Astrocyte (in vitro differentiated cells and primary cell): Measurements from ENCODE around the gene RAB29. TPM values are rescaled to one million over a fixed set of nuclear protein-coding genes. Genes with fewer than 3 reads are reported as not detected.

Experiments
- DNase-seq: peaks from one replicate; pipeline ENCODE4 v3.0.0-alpha.2; 2010; ENCODE audit warnings: low read depth
- FAIRE-seq: peaks from 2 replicates; lab custom pipeline; 2011; peaks lifted over from hg19 to GRCh38; lab: Jason Lieb, UNC
- H2AFZ ChIP-seq: 2 replicates; pipeline ENCODE4 v1.6.0; 2012; ENCODE audit warnings: low read depth, low read length, inconsistent platforms
- H3K27ac ChIP-seq: 2 replicates; pipeline ENCODE4 v1.5.1; 2011; ENCODE audit warnings: low read depth, low read length, inconsistent platforms
- H3K27me3 ChIP-seq: 2 replicates; pipeline ENCODE4 v1.6.0; 2011; ENCODE audit warnings: low read length, inconsistent platforms; ENCODE audit not compliant: insufficient read depth
- H3K36me3 ChIP-seq: 2 replicates; pipeline ENCODE4 v1.5.1; 2011; ENCODE audit warnings: low read length, inconsistent platforms; ENCODE audit not compliant: insufficient read depth
- H3K4me1 ChIP-seq: 2 replicates; pipeline ENCODE4 v1.5.1; 2011; ENCODE audit warnings: low read length, inconsistent platforms; ENCODE audit not compliant: insufficient read depth
- H3K4me2 ChIP-seq: 2 replicates; pipeline ENCODE4 v1.6.0; 2012; ENCODE audit warnings: low read length, inconsistent platforms
- H3K4me3 ChIP-seq: 2 replicates; pipeline ENCODE4 v1.5.1; 2011; ENCODE audit warnings: low read depth, mild to moderate bottlenecking, low read length, inconsistent platforms; ENCODE audit not compliant: insufficient read depth
- H3K79me2 ChIP-seq: 2 replicates; pipeline ENCODE4 v1.6.0; 2012; ENCODE audit warnings: mild to moderate bottlenecking, low read length, inconsistent platforms; ENCODE audit not compliant: insufficient read depth
- H3K9ac ChIP-seq: 2 replicates; pipeline ENCODE4 v1.6.0; 2012; ENCODE audit warnings: mild to moderate bottlenecking, low read length, inconsistent platforms
- H3K9me3 ChIP-seq: 2 replicates; pipeline ENCODE4 v1.5.1; 2012; ENCODE audit warnings: low read depth, mild to moderate bottlenecking, low read length, inconsistent platforms; ENCODE audit not compliant: insufficient read depth
- H4K20me1 ChIP-seq: 2 replicates; pipeline ENCODE4 v1.6.0; 2012; ENCODE audit warnings: low read length, inconsistent platforms; ENCODE audit not compliant: insufficient read depth
- H3K27ac Mint-ChIP-seq: one replicate; pipeline ENCODE4 v1.8.0; 2021; ENCODE audit warnings: mild to moderate bottlenecking, mixed read lengths; ENCODE audit not compliant: unreplicated experiment
- H3K27me3 Mint-ChIP-seq: one replicate; pipeline ENCODE4 v1.8.0; 2021; ENCODE audit warnings: low read depth, mixed read lengths; ENCODE audit not compliant: unreplicated experiment
- H3K36me3 Mint-ChIP-seq: one replicate; pipeline ENCODE4 v1.8.0; 2021; ENCODE audit warnings: low read depth, mixed read lengths; ENCODE audit not compliant: unreplicated experiment
- H3K4me1 Mint-ChIP-seq: one replicate; pipeline ENCODE4 v1.8.0; 2021; ENCODE audit warnings: low read depth, mixed read lengths; ENCODE audit not compliant: unreplicated experiment
- H3K4me3 Mint-ChIP-seq: one replicate; pipeline ENCODE4 v1.8.0; 2021; ENCODE audit warnings: mild to moderate bottlenecking, moderate library complexity, mixed read lengths; ENCODE audit not compliant: unreplicated experiment
- H3K9me3 Mint-ChIP-seq: one replicate; pipeline ENCODE4 v1.8.0; 2021; ENCODE audit warnings: mild to moderate bottlenecking, mixed read lengths; ENCODE audit not compliant: unreplicated experiment
- CTCF ChIP-seq: IDR thresholded peaks from 2 replicates; pipeline ENCODE4 v1.5.1; 2011; ENCODE audit warnings: low read depth, mild to moderate bottlenecking, inconsistent platforms, low read length, moderate library complexity; ENCODE audit not compliant: insufficient read depth
- EZH2 ChIP-seq: IDR thresholded peaks from 2 replicates; pipeline ENCODE4 v1.6.1; 2012; ENCODE audit warnings: mild to moderate bottlenecking, low read length, inconsistent platforms; ENCODE audit not compliant: insufficient read depth
- total RNA-seq: library from RNA; stranded (reverse); gene quantifications from 2 replicates; pipeline ENCODE4 v1.2.1, GENCODE V29; 2021

The RAB29 gene
- total RNA-seq, 1 donor from 2014 or later = 13.3 TPM

- Histone ChIP-seq H4K20me1 (no peaks in the 10 kb centered on the region), H2AFZ (no peak overlapping the region), H3K36me3 (peaks cover 16% of the 10 kb centered on the region), H3K4me3 (no peak overlapping the region), H3K27ac (no peak overlapping the region), H3K4me1 (no peaks in the 10 kb centered on the region), H3K79me2 (no peaks in the 10 kb centered on the region), H3K9ac (no peak overlapping the region), H3K9me3 (no peaks in the 10 kb centered on the region), H3K4me2 (no peak overlapping the region), H3K27me3 (no peaks in the 10 kb centered on the region)
- no peak overlapping the region for H3K27ac Mint-ChIP-seq
- TF ChIP-seq EZH2 = no peak
- DNase-seq (no peak), FAIRE-seq (no peak)
- peaks cover 34% of the 10 kb centered on the region for H3K36me3 Mint-ChIP-seq
- no peak overlapping the region for H3K4me3 Mint-ChIP-seq
- no peaks in the 10 kb centered on the region for H3K27me3 Mint-ChIP-seq
- H3K4me1 Mint-ChIP-seq = no peaks in the 10 kb centered on the region
- H3K9me3 Mint-ChIP-seq = no peaks in the 10 kb centered on the region
Observed at GRCh38 chr1:205794011-205794730, 18.9 kb upstream of the RAB29 start.

- Histone ChIP-seq H3K4me2 (no peak overlapping the region), H3K27me3 (no peaks in the 10 kb centered on the region), H3K9ac (no peak overlapping the region)
Observed at GRCh38 chr1:205792961-205793673, 17.8 kb upstream of the RAB29 start.

GRCh38 chr1:205792481-205792881, 17.2 kb upstream of the RAB29 start:
- Histone ChIP-seq H3K27me3 (no peaks in the 10 kb centered on the region), H3K27ac (no peak overlapping the region), H3K9me3 (no peaks in the 10 kb centered on the region), H3K79me2 (no peaks in the 10 kb centered on the region), H4K20me1 (no peaks in the 10 kb centered on the region), H3K4me1 (no peaks in the 10 kb centered on the region), H3K36me3 (peaks cover 10% of the 10 kb centered on the region), H3K4me3 (no peak overlapping the region), H2AFZ (no peak overlapping the region), H3K9ac (no peak overlapping the region), H3K4me2 (no peak overlapping the region)
- Mint-ChIP-seq H3K9me3 (no peaks in the 10 kb centered on the region), H3K27ac (no peak overlapping the region), H3K36me3 (peaks cover 19% of the 10 kb centered on the region), H3K27me3 (no peaks in the 10 kb centered on the region), H3K4me1 (no peaks in the 10 kb centered on the region), H3K4me3 (no peak overlapping the region)
- FAIRE-seq (no peak), DNase-seq (no peak)
- TF ChIP-seq EZH2 (no peak), CTCF (no peak)

More at GRCh38 chr1:205792961-205793673, 17.8 kb upstream of the RAB29 start:
- DNase-seq (no peak), FAIRE-seq (no peak)
- no peaks in the 10 kb centered on the region for H3K79me2 ChIP-seq
- H3K4me3 ChIP-seq = no peak overlapping the region
- H3K27ac ChIP-seq = no peak overlapping the region
- no peaks in the 10 kb centered on the region for H3K4me1 ChIP-seq
- Mint-ChIP-seq H3K36me3 (peaks cover 25% of the 10 kb centered on the region), H3K27ac (no peak overlapping the region), H3K9me3 (no peaks in the 10 kb centered on the region), H3K4me3 (no peak overlapping the region), H3K27me3 (no peaks in the 10 kb centered on the region), H3K4me1 (no peaks in the 10 kb centered on the region)
- H3K36me3 ChIP-seq = peaks cover 12% of the 10 kb centered on the region
- TF ChIP-seq EZH2 (no peak), CTCF (no peak)
- no peaks in the 10 kb centered on the region for H3K9me3 ChIP-seq
- H2AFZ ChIP-seq = no peak overlapping the region
- H4K20me1 ChIP-seq = no peaks in the 10 kb centered on the region
